Measurements from ENCODE around the gene ZEB2. TPM values are rescaled to one million over a fixed set of nuclear protein-coding genes. Genes with fewer than 3 reads are reported as not detected.

ZEB2 gene
- total RNA-seq, 1 experiment from 2014 or later, result 1.1 TPM

DNA sequence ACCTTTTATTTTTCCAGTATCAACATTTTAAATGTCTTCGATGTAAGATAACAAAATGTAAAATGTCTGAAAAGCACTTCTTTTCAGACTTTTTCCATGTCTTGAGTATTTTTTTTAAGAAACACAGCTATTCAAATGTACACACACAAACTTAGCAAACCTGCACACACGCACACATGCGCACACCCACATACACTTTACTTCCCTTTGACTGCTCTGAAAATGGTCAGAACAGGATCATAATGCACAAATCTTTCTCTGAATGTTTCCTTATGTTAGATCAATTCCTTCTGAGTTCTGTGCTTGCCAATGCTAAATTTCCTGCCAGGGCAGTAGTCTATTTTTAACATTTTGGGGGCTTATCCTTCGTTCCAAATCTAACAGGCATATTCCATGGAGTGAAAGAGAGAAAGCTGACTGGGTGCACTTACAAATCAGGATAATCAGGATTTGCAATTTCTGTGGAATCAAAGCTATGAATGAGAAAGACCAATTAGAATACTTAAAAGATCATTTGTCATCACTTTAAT is 136.3 kb downstream of the ZEB2 start:
- ATAC-seq, result no peak
- no peak for DNase-seq (ENCODE audit: low read depth, low spot score)
- CTCF ChIA-PET, result no interaction called here
- no peak overlapping the region for H3K27ac ChIP-seq (ENCODE audit: low read length)
- no TSS peak for BruUV-seq (replicated peaks)
- TF ChIP-seq CTCF (IDR thresholded peaks at IDR 0.05) (no peak), POLR2AphosphoS5 (IDR thresholded peaks at IDR 0.05; ENCODE audit: low read depth, low read length) (no peak), TCF7L2 (IDR thresholded peaks at IDR 0.05; ENCODE audit: low read depth, low read length) (no peak), SIN3A (IDR thresholded peaks at IDR 0.05; ENCODE audit: borderline replicate concordance, insufficient read depth, low read depth, low read length) (no peak)
- TF ChIP-seq, protein P1, sequence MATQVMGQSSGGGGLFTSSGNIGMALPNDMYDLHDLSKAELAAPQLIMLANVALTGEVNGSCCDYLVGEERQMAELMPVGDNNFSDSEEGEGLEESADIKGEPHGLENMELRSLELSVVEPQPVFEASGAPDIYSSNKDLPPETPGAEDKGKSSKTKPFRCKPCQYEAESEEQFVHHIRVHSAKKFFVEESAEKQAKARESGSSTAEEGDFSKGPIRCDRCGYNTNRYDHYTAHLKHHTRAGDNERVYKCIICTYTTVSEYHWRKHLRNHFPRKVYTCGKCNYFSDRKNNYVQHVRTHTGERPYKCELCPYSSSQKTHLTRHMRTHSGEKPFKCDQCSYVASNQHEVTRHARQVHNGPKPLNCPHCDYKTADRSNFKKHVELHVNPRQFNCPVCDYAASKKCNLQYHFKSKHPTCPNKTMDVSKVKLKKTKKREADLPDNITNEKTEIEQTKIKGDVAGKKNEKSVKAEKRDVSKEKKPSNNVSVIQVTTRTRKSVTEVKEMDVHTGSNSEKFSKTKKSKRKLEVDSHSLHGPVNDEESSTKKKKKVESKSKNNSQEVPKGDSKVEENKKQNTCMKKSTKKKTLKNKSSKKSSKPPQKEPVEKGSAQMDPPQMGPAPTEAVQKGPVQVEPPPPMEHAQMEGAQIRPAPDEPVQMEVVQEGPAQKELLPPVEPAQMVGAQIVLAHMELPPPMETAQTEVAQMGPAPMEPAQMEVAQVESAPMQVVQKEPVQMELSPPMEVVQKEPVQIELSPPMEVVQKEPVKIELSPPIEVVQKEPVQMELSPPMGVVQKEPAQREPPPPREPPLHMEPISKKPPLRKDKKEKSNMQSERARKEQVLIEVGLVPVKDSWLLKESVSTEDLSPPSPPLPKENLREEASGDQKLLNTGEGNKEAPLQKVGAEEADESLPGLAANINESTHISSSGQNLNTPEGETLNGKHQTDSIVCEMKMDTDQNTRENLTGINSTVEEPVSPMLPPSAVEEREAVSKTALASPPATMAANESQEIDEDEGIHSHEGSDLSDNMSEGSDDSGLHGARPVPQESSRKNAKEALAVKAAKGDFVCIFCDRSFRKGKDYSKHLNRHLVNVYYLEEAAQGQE (IDR thresholded peaks at IDR 0.05; ENCODE audit: insufficient read depth in 1 of 2, low read depth in 2 of 2, low read length in 1 of 2), result no peak
- H3K36me3 ChIP-seq (ENCODE audit: control insufficient read depth, insufficient read depth, low read length), result no peaks in the 10 kb centered on the region
- POLR2A ChIA-PET, result no interaction called here
- H3K27me3 ChIP-seq (ENCODE audit: control insufficient read depth, insufficient read depth, low read length), result no peaks in the 10 kb centered on the region; the same call in 1 of the 2 replicates
- H3K4me1 ChIP-seq (ENCODE audit: control insufficient read depth, insufficient read depth, low read length), result no peaks in the 10 kb centered on the region
- in situ Hi-C loops (cut with HindIII; ENCODE audit: low pct_unique_long_range_greater_than_20kb, low sequenced_read_pairs), result no loop called here
- H3K4me3 ChIP-seq (ENCODE audit: low read depth in 2 of 2, low read length in 2 of 2), result no peak overlapping the region
- intact Hi-C loops (cut with micrococcal nuclease; ENCODE audit: unreplicated experiment), result no loop called here
- H3K9me3 ChIP-seq (ENCODE audit: control insufficient read depth, insufficient read depth, low read depth, low read length), result no peaks in the 10 kb centered on the region

- H3K27me3 ChIP-seq (ENCODE audit: control insufficient read depth, insufficient read depth, low read length), result no peaks in the 10 kb centered on the region; the same call in 1 of the 2 replicates
- no TSS peak for BruUV-seq (replicated peaks)
- TF ChIP-seq SIN3A (IDR thresholded peaks at IDR 0.05; ENCODE audit: borderline replicate concordance, insufficient read depth, low read depth, low read length), result no peak
- TF ChIP-seq CTCF (IDR thresholded peaks at IDR 0.05), result no peak
- TF ChIP-seq, protein P1 (IDR thresholded peaks at IDR 0.05; ENCODE audit: insufficient read depth in 1 of 2, low read depth in 2 of 2, low read length in 1 of 2), result no peak
- TF ChIP-seq POLR2AphosphoS5 (IDR thresholded peaks at IDR 0.05; ENCODE audit: low read depth, low read length), result no peak
- no peak for TF ChIP-seq TCF7L2 (IDR thresholded peaks at IDR 0.05; ENCODE audit: low read depth, low read length)
- H3K27ac ChIP-seq (ENCODE audit: low read length), result no peak overlapping the region
- intact Hi-C loops (cut with micrococcal nuclease; ENCODE audit: unreplicated experiment), result no loop called here
- H3K4me1 ChIP-seq (ENCODE audit: control insufficient read depth, insufficient read depth, low read length), result no peaks in the 10 kb centered on the region
- no peak overlapping the region for H3K4me3 ChIP-seq (ENCODE audit: low read depth in 2 of 2, low read length in 2 of 2)
- ATAC-seq, result no peak
- no peaks in the 10 kb centered on the region for H3K9me3 ChIP-seq (ENCODE audit: control insufficient read depth, insufficient read depth, low read depth, low read length)
- DNase-seq (ENCODE audit: low read depth, low spot score), result no peak
- in situ Hi-C loops (cut with HindIII; ENCODE audit: low pct_unique_long_range_greater_than_20kb, low sequenced_read_pairs), result no loop called here
- H3K36me3 ChIP-seq (ENCODE audit: control insufficient read depth, insufficient read depth, low read length), result no peaks in the 10 kb centered on the region
- CTCF ChIA-PET, result no interaction called here
- POLR2A ChIA-PET, result no interaction called here
These were observed 137.1 kb downstream of the ZEB2 start for GRCh38 chr2:144382849-144383248.

All from Panc1 (cell line).